Osteoblast (primary cell): ENCODE measurements around the gene KRTAP5-7. TPM values are rescaled to one million over a fixed set of nuclear protein-coding genes. Genes with fewer than 3 reads are reported as not detected.

ENCODE experiments used
- DNase-seq: peaks from one replicate; pipeline ENCODE4 v3.0.0; 2011; ENCODE audit warnings: low spot score, mixed read lengths; ENCODE audit not compliant: insufficient read length; ENCODE audit errors: missing footprints
- H2AFZ ChIP-seq: 2 replicates; pipeline ENCODE4 v1.6.0; 2011; ENCODE audit warnings: mild to moderate bottlenecking, low read length
- H3K27ac ChIP-seq: 2 replicates; pipeline ENCODE4 v1.5.1; 2011; ENCODE audit warnings: mild to moderate bottlenecking, low read depth, low read length, moderate library complexity
- H3K27me3 ChIP-seq: 2 replicates; pipeline ENCODE4 v1.6.0; 2012; ENCODE audit warnings: mild to moderate bottlenecking, control low read depth, inconsistent platforms, low read length, moderate library complexity; ENCODE audit not compliant: insufficient read depth
- H3K36me3 ChIP-seq: 2 replicates; pipeline ENCODE4 v1.5.1; 2011; ENCODE audit warnings: mild to moderate bottlenecking, low read length, control low read depth, moderate library complexity; ENCODE audit not compliant: insufficient read depth
- H3K4me1 ChIP-seq: 2 replicates; pipeline ENCODE4 v1.5.1; 2011; ENCODE audit warnings: mild to moderate bottlenecking, low read length, control low read depth, moderate library complexity; ENCODE audit not compliant: insufficient read depth
- H3K4me2 ChIP-seq: 2 replicates; pipeline ENCODE4 v1.6.0; 2011; ENCODE audit warnings: mild to moderate bottlenecking, low read length; ENCODE audit not compliant: insufficient read depth
- H3K4me3 ChIP-seq: fragments of 200-600 bp; sonication (generic); 3 replicates; pipeline ENCODE4 v1.5.1; 2012; ENCODE audit warnings: mild to moderate bottlenecking, low read length, inconsistent platforms; ENCODE audit not compliant: insufficient read depth
- H3K79me2 ChIP-seq: 2 replicates; pipeline ENCODE4 v1.6.0; 2012; ENCODE audit warnings: mild to moderate bottlenecking, low read length, control low read depth, inconsistent platforms; ENCODE audit not compliant: insufficient read depth
- H3K9me3 ChIP-seq: 2 replicates; pipeline ENCODE4 v1.5.1; 2011; ENCODE audit warnings: low read depth, low read length, control low read depth
- H4K20me1 ChIP-seq: 2 replicates; pipeline ENCODE4 v1.6.0; 2012; ENCODE audit warnings: mild to moderate bottlenecking, low read length, control low read depth; ENCODE audit not compliant: insufficient read depth
- CTCF ChIP-seq: IDR thresholded peaks from 2 replicates; pipeline ENCODE4 v1.5.1; 2011; ENCODE audit warnings: mild to moderate bottlenecking, low read depth, low read length, moderate library complexity; ENCODE audit errors: extremely low read depth
- total RNA-seq: library from RNA; depleted of rRNA; stranded (reverse); fragments of >200 nt; gene quantifications from 2 replicates; pipeline ENCODE4 v1.2.3, GENCODE V29; 2012

KRTAP5-7 gene
- total RNA-seq, 1 donor = 0.36 TPM

GRCh38 chr11:71555508-71555907 is 28.4 kb downstream of the KRTAP5-7 start:
- H3K4me1 ChIP-seq = no peaks in the 10 kb centered on the region
- H4K20me1 ChIP-seq = no peaks in the 10 kb centered on the region
- no peaks in the 10 kb centered on the region for H3K9me3 ChIP-seq
- no peaks in the 10 kb centered on the region for H3K36me3 ChIP-seq
- H2AFZ ChIP-seq = no peak overlapping the region
- H3K4me2 ChIP-seq = no peak overlapping the region
- no peak for TF ChIP-seq CTCF
- H3K27ac ChIP-seq = no peak overlapping the region
- no peak overlapping the region for H3K4me3 ChIP-seq
- peaks cover 5% of the 10 kb centered on the region for H3K27me3 ChIP-seq
- no peak for DNase-seq
- H3K79me2 ChIP-seq = no peaks in the 10 kb centered on the region

- no peaks in the 10 kb centered on the region for H3K4me1 ChIP-seq
- no peaks in the 10 kb centered on the region for H3K79me2 ChIP-seq
- no peak for DNase-seq
- no peak overlapping the region for H3K27ac ChIP-seq
- H4K20me1 ChIP-seq = no peaks in the 10 kb centered on the region
- no peaks in the 10 kb centered on the region for H3K9me3 ChIP-seq
- H3K4me3 ChIP-seq = no peak overlapping the region
- peaks cover 5% of the 10 kb centered on the region for H3K27me3 ChIP-seq
- H3K4me2 ChIP-seq = no peak overlapping the region
- no peak for TF ChIP-seq CTCF
- no peaks in the 10 kb centered on the region for H3K36me3 ChIP-seq
- H2AFZ ChIP-seq = no peak overlapping the region
Measured at GRCh38 chr11:71556018-71556417, 29.0 kb downstream of the KRTAP5-7 start.

GRCh38 chr11:71557257-71557656 is 30.2 kb downstream of the KRTAP5-7 start:
- no peak for TF ChIP-seq CTCF
- Histone ChIP-seq H3K27me3 (peaks cover 5% of the 10 kb centered on the region), H3K4me2 (no peak overlapping the region), H3K79me2 (no peaks in the 10 kb centered on the region), H4K20me1 (no peaks in the 10 kb centered on the region), H3K27ac (no peak overlapping the region), H3K36me3 (no peaks in the 10 kb centered on the region), H3K4me1 (no peaks in the 10 kb centered on the region), H2AFZ (no peak overlapping the region), H3K9me3 (no peaks in the 10 kb centered on the region), H3K4me3 (no peak overlapping the region)
- DNase-seq = no peak

- H3K79me2 ChIP-seq = no peaks in the 10 kb centered on the region
- no peak for TF ChIP-seq CTCF
- H3K4me3 ChIP-seq = no peak overlapping the region
- H3K36me3 ChIP-seq = no peaks in the 10 kb centered on the region
- no peaks in the 10 kb centered on the region for H3K9me3 ChIP-seq
- DNase-seq = no peak
- no peak overlapping the region for H3K27ac ChIP-seq
- no peak overlapping the region for H2AFZ ChIP-seq
- peaks cover 7% of the 10 kb centered on the region for H3K27me3 ChIP-seq
- H4K20me1 ChIP-seq = no peaks in the 10 kb centered on the region
- H3K4me1 ChIP-seq = no peaks in the 10 kb centered on the region
- H3K4me2 ChIP-seq = no peak overlapping the region
Measured at GRCh38 chr11:71558996-71559395, 31.9 kb downstream of the KRTAP5-7 start.
